Body of pancreas (tissue), 4 donors: ENCODE measurements around the gene NEK1. TPM values are rescaled to one million over a fixed set of nuclear protein-coding genes. Genes with fewer than 3 reads are reported as not detected.

Source experiments
- ATAC-seq: fragments of 150-250 bp; one replicate; pipeline ENCODE4 v1.9.1; 2016
- DNase-seq, 4 donors: peaks; one replicate each; pipeline ENCODE4 v3.0.0-alpha.2; 2019
- H3K27ac ChIP-seq, 4 donors: fragments of 200-600 bp; sonication (generic); 1 replicate in 3 of 4; 2 replicates in 1 of 4; pipeline versions ENCODE4 v1.5.1 to v1.6.1; 2016 to 2019; ENCODE audit warnings: mild to moderate bottlenecking in 1 of 4, mixed read lengths in 1 of 4, moderate library complexity in 1 of 4
- H3K27me3 ChIP-seq, 2 donors: fragments of 200-600 bp; sonication (generic); one replicate each; pipeline ENCODE4 v1.6.0; 2016; ENCODE audit warnings: mild to moderate bottlenecking in 1 of 2
- H3K36me3 ChIP-seq, 2 donors: fragments of 200-600 bp; sonication (generic); replicated peaks in 1 of 2; 2 replicates each; pipeline ENCODE4 v1.5.1; 2016; ENCODE audit warnings: low read depth in 2 of 2; ENCODE audit not compliant: insufficient read depth in 1 of 2
- H3K4me1 ChIP-seq: fragments of 200-600 bp; sonication (generic); one replicate; pipeline ENCODE4 v1.6.0; 2016
- H3K4me3 ChIP-seq, 2 donors: fragments of 200-600 bp; sonication (generic); 1 replicate in 1 of 2; 2 replicates in 1 of 2; pipeline ENCODE4 v1.5.1; 2016 to 2019
- H3K9me3 ChIP-seq, 3 donors: fragments of 200-600 bp; sonication (generic); 1 replicate in 2 of 3; 2 replicates in 1 of 3; pipeline ENCODE4 v1.5.1; 2016
- POLR2A ChIP-seq, 3 donors: fragments of 450-650 bp; IDR thresholded peaks; one replicate each; pipeline ENCODE4 v1.6.1; 2016; ENCODE audit warnings: antibody characterized with exemption in 3 of 3, mild to moderate bottlenecking in 2 of 3
- WGBS, 2 donors: methylation state at CpG; one replicate each; pipeline ENCODE4 v1.1.5; 2017; 5-methylcytosine and 5-hydroxymethylcytosine counted together
- intact Hi-C: fragments of 100-400 bp; cut with DNase I; formaldehyde crosslinking; loops from one replicate; pipeline ENCODE4 v1.15.1; 2023
- total RNA-seq, 2 donors: library from RNA; depleted of rRNA; stranded (reverse); fragments of >200 nt; gene quantifications; one replicate each; pipeline ENCODE4 v1.1.0, GENCODE V29; 2016
- TF ChIP-seq, protein P1 (sequence below), 7 experiments: fragments of 450-650 bp in 4 of 7; fragments of 200-600 bp in 3 of 7; sonication (generic) in 3 of 7; IDR thresholded peaks; one replicate each; pipeline ENCODE4 v1.5.1; 2016 to 2019; ENCODE audit warnings: antibody characterized with exemption in 7 of 7

Gene NEK1
- total RNA-seq, 2 donors from 2014 or later, result 6.3 to 12.2 TPM

- no peaks in the 10 kb centered on the region for H3K36me3 ChIP-seq
- H3K4me3 ChIP-seq, result no peak overlapping the region
- intact Hi-C loops, result no loop called here
- no peaks in the 10 kb centered on the region for H3K9me3 ChIP-seq
- H3K27ac ChIP-seq, result peak overlapping the region in 3 of 4 donors; percentile 9 to 53 (median 18)
- TF ChIP-seq, protein P1, sequence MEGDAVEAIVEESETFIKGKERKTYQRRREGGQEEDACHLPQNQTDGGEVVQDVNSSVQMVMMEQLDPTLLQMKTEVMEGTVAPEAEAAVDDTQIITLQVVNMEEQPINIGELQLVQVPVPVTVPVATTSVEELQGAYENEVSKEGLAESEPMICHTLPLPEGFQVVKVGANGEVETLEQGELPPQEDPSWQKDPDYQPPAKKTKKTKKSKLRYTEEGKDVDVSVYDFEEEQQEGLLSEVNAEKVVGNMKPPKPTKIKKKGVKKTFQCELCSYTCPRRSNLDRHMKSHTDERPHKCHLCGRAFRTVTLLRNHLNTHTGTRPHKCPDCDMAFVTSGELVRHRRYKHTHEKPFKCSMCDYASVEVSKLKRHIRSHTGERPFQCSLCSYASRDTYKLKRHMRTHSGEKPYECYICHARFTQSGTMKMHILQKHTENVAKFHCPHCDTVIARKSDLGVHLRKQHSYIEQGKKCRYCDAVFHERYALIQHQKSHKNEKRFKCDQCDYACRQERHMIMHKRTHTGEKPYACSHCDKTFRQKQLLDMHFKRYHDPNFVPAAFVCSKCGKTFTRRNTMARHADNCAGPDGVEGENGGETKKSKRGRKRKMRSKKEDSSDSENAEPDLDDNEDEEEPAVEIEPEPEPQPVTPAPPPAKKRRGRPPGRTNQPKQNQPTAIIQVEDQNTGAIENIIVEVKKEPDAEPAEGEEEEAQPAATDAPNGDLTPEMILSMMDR (IDR thresholded peaks at IDR 0.05), result no peak
- TF ChIP-seq POLR2A (IDR thresholded peaks at IDR 0.05), result no peak
- no peak for ATAC-seq
- no peak for DNase-seq
- H3K27me3 ChIP-seq, result no peaks in the 10 kb centered on the region
- peaks cover 49% of the 10 kb centered on the region for H3K4me1 ChIP-seq
These were observed 28.0 kb upstream of the NEK1 start for GRCh38 chr4:169640261-169640870.

GRCh38 chr4:169634975-169635374, 22.6 kb upstream of the NEK1 start:
- peak; percentile 99 for ATAC-seq
- TF ChIP-seq, protein P1 (IDR thresholded peaks at IDR 0.05), result no peak
- no peak for TF ChIP-seq POLR2A (IDR thresholded peaks at IDR 0.05)
- Histone ChIP-seq H3K27me3 (no peaks in the 10 kb centered on the region), H3K36me3 (no peaks in the 10 kb centered on the region), H3K27ac (peak overlapping the region in 3 of 4 donors; percentile 33 to 75 (median 39)), H3K4me1 (peaks cover 54% of the 10 kb centered on the region), H3K9me3 (no peaks in the 10 kb centered on the region), H3K4me3 (no peak overlapping the region)
- WGBS, 2 donors, result 6 to 17% methylated on average over 1 of the region's 1 CpG
- peak in 2 of 4 donors; percentile 26 to 61 for DNase-seq
- intact Hi-C loops, result no loop called here

DNA sequence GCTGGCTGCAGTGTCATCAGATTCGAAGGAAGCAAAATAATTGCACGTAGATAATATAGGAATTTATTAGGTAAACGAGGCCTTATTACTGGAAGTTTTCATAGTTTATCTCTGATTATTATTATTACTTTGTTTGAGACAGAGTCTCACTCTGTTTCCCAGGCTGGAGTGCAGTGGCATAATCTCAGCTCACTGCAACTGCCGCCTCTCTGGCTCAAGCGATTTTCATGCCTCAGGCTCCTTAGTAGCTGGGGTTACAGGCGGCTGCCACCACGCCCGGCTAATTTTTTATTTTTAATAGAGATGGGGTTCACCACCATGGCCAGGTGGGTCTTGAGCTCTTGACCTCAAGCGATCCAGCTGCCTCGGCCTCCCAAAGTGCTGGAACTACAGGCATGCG, 20.5 kb upstream of the NEK1 start:
- H3K27me3 ChIP-seq, result no peaks in the 10 kb centered on the region
- DNase-seq (no peak), ATAC-seq (no peak)
- TF ChIP-seq, protein P1 (IDR thresholded peaks at IDR 0.05), result no peak
- TF ChIP-seq POLR2A (IDR thresholded peaks at IDR 0.05), result no peak
- intact Hi-C loops, result no loop called here
- no peaks in the 10 kb centered on the region for H3K9me3 ChIP-seq
- peaks cover 55% of the 10 kb centered on the region for H3K4me1 ChIP-seq
- H3K36me3 ChIP-seq, result no peaks in the 10 kb centered on the region
- no peak overlapping the region for H3K4me3 ChIP-seq
- H3K27ac ChIP-seq, result peak overlapping the region in 2 of 4 donors; percentile 23 to 75
- 85 to 91% methylated on average over 11 of the region's 11 CpGs for WGBS, 2 donors

- TF ChIP-seq, protein P1 (IDR thresholded peaks at IDR 0.05), result no peak
- TF ChIP-seq POLR2A (IDR thresholded peaks at IDR 0.05), result no peak
- WGBS, 2 donors, result 83 to 95% methylated on average over 3 of the region's 3 CpGs
- no peak for ATAC-seq
These were observed 17.7 kb upstream of the NEK1 start for GRCh38 chr4:169630069-169630468.

GRCh38 chr4:169628579-169628978, 16.2 kb upstream of the NEK1 start:
- Histone ChIP-seq H3K27me3 (no peaks in the 10 kb centered on the region), H3K9me3 (no peaks in the 10 kb centered on the region), H3K4me3 (no peak overlapping the region), H3K27ac (peak overlapping the region in 2 of 4 donors; percentile 18 to 76), H3K4me1 (peaks cover 42% of the 10 kb centered on the region), H3K36me3 (no peaks in the 10 kb centered on the region)
- DNase-seq, result no peak
- intact Hi-C loops, result no loop called here
- TF ChIP-seq POLR2A (IDR thresholded peaks at IDR 0.05), result no peak
- TF ChIP-seq, protein P1 (IDR thresholded peaks at IDR 0.05), result no peak
- ATAC-seq, result no peak
- 37 to 54% methylated on average over 2 of the region's 2 CpGs for WGBS, 2 donors

More at GRCh38 chr4:169630069-169630468, 17.7 kb upstream of the NEK1 start:
- no peak overlapping the region for H3K4me3 ChIP-seq
- DNase-seq, result no peak
- H3K9me3 ChIP-seq, result no peaks in the 10 kb centered on the region
- H3K36me3 ChIP-seq, result no peaks in the 10 kb centered on the region
- H3K27me3 ChIP-seq, result no peaks in the 10 kb centered on the region
- peaks cover 52% of the 10 kb centered on the region for H3K4me1 ChIP-seq
- intact Hi-C loops, result no loop called here
- peak overlapping the region in 1 of 4 donors; percentile 21 for H3K27ac ChIP-seq
